K562 (cell line): ENCODE data around the gene KLHL33.

Experiments
- DIDO1 ChIP-seq: fragments of 450-650 bp; IDR thresholded peaks from 2 replicates; pipeline ENCODE4 v1.6.1; 2016; ENCODE audit warnings: low read depth, missing biosample characterization, missing genetic modification characterization
- ERF ChIP-seq: fragments of 450-650 bp; formaldehyde crosslinking; IDR thresholded peaks from 2 replicates; pipeline ENCODE4 v1.4.0; 2020; ENCODE audit warnings: mild to moderate bottlenecking, mixed read lengths
- FOS ChIP-seq: IDR thresholded peaks from 3 replicates; pipeline ENCODE4 v1.6.1; 2011; ENCODE audit not compliant: insufficient read length; ENCODE audit errors: extremely low read depth
- HMGXB4 ChIP-seq: sonication (generic); formaldehyde crosslinking; IDR thresholded peaks from 2 replicates; pipeline ENCODE4 v1.8.1; 2023; ENCODE audit warnings: mild to moderate bottlenecking, missing genetic modification reagents
- PHF21A ChIP-seq: fragments of 450-650 bp; IDR thresholded peaks from 2 replicates; pipeline ENCODE4 v1.6.1; 2017; ENCODE audit warnings: low read depth, borderline replicate concordance
- POLR2A ChIP-seq: fragments of 450-650 bp; conservative IDR thresholded peaks from 2 replicates; pipeline ENCODE4 v1.6.1; 2016
- SAP30 ChIP-seq: fragments of 200-600 bp; sonication (generic); IDR thresholded peaks from 2 replicates; pipeline ENCODE4 v1.6.1; 2012; ENCODE audit warnings: borderline replicate concordance, low read depth, mild to moderate bottlenecking, moderate library complexity, low read length, control low read depth, inconsistent platforms; ENCODE audit not compliant: insufficient read depth, poor library complexity, severe bottlenecking
- SNRNP70 ChIP-seq: fragments of 200-400 bp; formaldehyde crosslinking; optimal IDR thresholded peaks from 2 replicates; pipeline ENCODE3; 2017; ENCODE audit warnings: low read depth, low read length
- ZNF121 ChIP-seq: sonication (generic); formaldehyde crosslinking; conservative IDR thresholded peaks from 2 replicates; pipeline ENCODE4 v1.8.0; 2022; ENCODE audit warnings: missing genetic modification reagents

GRCh38 chr14:20387576-20387975, 48.4 kb downstream of the KLHL33 start:
- TF ChIP-seq SNRNP70, result no peak
- TF ChIP-seq ERF (CRISPR knock-in tag), result no peak
- no peak for TF ChIP-seq POLR2A
- no peak for TF ChIP-seq FOS
- no peak for TF ChIP-seq HMGXB4 (CRISPR knock-in tag)
- no peak for TF ChIP-seq DIDO1 (tag)
- no peak for TF ChIP-seq SAP30
- TF ChIP-seq PHF21A, result no peak
- TF ChIP-seq ZNF121 (CRISPR knock-in tag), result no peak
